T-helper 22 cell (primary cell): ENCODE data around the gene S100A5.

Source experiments
- DNase-seq: peaks from one replicate; pipeline ENCODE4 v3.0.0-alpha.2; 2020; ENCODE audit warnings: low read depth

The S100A5 gene

DNA sequence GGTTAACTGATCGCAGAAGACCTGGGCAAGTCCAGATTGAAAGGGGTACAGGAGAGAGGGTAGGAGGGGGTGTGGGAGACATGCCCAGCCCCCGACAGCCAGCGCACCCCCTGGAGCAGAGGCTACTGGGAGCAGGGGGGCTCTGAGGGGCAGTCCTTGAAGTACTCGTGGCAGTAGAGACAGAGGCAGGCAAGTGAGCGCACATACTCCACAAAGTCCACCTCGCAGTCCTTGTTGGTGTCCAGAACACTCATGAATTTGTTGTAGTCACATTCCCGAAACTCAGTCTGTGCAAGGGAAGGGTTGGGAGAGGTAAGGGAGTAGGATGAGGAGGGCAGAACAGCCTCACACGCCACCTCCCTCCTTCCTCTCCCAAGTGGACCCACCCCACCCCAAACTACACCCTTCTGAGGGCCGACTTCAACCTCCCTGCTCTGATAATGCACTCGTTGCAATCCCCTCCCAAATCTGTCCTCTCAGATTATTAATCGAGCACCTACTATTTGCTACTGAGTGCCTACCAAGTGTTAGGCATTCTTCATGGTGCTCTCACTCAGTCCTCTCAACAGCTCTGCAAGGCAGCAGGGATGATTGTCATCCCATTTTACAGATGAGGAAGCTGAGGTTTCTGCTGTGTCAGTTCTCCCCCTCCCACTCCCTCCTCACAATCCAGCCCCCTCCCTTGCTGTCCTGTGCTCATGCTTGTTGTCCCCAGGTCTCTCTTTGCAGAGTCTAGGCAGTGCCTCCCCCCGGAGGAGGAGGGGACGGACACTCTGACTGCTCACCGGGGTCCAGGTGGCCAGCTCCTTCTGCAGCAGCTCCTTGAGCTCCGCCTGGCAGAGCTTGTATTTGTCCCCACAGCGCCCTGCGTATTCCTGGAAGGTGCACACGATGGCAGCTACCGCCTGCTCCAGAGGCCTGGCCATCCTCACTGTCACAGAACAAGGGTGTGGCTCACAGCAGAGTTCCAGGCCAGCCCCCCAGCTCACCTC, 7.1 kb upstream of the S100A5 start:
- DNase-seq, result no peak

DNA sequence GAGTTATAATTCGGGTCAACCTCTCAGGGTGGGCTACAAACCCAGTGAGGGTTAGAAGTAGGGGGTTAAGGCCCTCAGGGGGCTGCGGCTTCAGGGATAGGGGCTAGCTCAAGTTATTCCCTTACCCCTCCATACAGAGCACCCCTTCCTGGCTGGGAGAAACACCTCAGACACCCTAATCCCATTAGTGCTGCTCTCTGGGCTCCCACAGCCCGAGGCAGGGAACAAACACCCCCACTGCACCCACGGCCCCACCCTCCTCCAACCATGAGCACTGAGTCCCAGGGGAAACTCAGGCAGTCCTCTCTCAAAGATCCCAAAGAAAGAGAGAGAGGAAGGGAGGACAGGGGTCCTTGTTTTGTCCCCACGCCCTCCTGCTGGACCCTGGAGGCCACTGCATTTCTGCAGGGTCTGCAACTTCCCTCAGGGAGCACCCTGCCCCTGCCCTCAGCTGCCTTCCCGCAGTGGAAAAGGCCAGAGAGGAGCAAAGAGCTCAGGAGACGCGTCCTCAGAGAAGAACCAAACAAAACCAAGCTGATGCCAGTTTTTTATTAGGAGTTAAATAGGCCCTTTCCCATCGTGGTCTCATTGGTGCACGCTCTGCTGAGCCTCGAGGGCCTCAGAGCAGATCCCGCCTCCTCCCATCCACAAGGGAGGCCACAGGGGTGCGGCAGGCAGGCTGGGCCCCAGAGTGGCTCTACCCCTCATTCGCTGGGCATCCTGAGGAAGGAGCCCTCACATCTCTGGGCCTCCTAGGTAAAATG, 6.2 kb upstream of the S100A5 start:
- DNase-seq, result no peak

DNA sequence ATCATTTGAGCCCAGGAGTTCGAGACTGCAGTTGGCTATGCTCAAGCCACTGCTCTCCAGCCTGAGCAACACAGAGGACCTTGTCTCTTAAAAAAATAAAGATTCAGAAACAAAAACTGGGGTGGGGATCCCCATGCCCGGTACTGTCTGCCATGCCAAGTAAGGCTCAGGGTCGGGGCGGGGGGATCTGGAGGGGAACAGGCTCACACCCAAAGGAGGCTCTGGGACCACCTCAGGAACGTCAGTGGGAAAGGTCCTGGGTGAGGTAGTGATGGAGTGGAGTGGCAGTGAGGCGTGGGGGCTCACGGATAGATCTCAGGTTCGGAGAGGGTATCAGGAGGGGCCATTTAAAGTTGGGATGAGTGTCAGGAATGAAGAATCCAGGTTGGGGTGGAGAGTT, 5.6 kb upstream of the S100A5 start:
- DNase-seq, result no peak

DNA sequence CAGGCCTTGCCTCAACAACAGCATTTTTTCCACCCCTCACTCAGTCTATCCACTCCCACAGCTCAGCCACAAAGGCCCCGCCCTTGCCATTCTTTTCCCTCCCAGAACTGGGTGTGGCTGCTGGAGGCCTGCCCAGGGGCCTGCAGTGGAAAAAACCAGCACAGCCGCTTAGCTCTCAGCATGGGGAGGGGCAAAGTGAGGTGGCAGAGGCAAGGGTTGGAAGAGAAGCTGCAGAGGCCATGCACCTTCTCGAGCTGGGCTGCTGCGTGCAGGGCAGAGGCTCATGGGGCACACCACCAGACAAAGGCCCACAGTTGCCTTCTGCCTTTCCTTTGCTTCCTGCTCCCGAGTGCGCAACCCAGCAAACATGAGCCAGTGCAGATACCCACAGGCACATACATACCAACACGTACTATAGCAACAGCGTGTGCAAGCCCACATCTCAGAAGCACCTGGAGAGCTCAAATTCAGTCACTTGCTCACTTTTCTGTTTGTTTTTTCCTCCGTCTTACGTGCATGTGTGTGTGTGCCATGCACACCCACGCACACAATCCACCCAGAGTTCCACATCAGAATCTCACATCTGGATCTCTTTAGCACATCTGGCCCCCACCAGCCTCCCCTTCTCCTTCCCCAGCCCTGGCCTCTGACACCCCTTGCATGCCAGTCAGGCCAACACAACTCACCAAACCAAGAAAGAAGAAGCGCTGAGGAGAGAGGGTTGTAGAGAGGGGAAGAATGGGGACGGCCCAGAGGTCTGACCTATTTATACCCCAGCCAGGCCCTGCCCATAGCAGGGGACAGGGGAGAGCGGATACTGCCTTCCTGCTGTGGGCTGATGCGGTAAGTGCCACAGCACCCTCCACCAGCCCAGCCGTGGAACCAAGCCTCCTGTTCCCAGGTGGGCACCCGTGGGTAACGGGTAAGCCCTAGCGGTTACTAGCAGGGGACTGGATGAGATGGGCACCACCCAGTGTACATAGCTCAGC, 4.6 kb upstream of the S100A5 start, which contains the start of gene S100A4:
Gene S100A4, minus strand, starts transcription at position 740 of the 989 bp plus-strand sequence. CDS start 1,012 bp downstream, outside the sequence.
- peak; percentile 79 for DNase-seq

DNA sequence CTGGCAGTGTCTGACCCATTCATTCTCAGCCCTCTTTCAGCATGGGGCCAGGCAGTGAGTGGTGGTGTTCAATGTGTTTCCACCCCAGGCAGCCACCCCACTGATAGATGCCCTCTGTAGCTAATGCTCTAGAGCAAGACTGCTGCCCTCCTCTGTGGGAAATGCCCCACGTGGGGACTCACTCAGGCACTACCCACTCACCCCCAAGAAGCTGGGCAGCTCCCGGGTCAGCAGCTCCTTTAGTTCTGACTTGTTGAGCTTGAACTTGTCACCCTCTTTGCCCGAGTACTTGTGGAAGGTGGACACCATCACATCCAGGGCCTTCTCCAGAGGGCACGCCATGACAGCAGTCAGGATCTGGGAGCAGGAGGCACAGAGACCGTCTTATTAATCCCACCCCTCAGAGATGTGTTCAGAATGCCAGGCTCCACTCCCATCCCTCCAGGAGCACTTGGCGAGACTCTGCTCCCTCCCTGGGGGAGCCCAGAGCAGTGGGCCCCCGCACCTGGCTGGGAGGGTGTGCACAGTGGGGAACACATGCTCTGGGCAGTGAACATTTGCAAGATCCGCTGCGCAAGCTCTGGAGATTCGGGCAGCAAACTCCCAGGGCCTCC, 3.8 kb upstream of the S100A5 start:
- DNase-seq, result no peak

DNA sequence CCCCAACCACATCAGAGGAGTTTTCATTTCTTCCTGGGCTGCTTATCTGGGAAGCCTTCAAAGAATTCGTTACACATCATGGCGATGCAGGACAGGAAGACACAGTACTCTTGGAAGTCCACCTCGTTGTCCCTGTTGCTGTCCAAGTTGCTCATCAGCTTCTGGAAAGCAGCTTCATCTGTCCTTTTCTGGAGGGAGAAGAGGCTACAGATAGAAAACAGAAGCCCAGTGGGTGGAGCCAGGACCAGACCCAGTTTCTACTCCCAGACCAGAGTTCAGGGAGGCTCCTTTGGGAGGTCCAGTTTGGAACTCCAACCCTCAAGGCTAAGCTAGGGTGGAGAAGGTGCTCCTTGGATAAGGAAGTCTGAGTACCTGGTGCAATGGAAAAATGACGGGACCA, 3.0 kb upstream of the S100A5 start:
- DNase-seq, result no peak

DNA sequence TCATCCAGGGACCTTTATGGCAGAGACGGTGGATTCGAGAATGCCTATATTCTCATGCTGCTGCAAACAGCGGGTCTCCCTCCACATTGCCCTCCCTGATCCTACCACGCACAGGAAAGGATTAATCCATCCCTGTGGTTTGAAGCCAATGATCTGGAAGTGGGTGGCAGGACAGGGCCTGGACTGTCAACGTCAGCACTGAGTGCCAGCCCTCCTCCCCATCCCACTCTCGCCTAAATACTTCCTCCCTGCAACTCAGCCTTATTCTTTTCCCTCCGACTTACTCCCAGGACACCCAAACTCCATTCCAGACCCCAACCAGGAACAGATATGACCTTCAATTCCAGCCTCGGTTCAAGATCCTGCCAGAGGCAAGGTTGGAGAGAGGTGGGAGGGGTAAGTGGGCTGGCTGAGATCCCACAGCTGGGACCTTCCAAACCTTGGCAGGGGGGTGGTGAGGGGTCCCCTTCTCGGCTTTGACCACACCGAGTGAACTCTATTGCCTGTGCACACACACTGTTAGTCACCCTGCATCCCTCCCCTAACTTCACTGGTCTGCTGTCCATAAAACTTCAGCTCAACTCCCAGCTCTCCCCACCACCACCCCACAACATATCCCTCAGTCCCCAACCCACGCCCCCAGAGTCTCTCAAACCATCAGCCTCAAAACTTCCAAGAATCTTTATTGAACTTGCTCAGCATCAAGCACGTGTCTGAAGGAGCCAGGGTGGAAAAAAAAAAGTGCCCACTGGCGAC, 2.4 kb upstream of the S100A5 start:
- no peak for DNase-seq

DNA sequence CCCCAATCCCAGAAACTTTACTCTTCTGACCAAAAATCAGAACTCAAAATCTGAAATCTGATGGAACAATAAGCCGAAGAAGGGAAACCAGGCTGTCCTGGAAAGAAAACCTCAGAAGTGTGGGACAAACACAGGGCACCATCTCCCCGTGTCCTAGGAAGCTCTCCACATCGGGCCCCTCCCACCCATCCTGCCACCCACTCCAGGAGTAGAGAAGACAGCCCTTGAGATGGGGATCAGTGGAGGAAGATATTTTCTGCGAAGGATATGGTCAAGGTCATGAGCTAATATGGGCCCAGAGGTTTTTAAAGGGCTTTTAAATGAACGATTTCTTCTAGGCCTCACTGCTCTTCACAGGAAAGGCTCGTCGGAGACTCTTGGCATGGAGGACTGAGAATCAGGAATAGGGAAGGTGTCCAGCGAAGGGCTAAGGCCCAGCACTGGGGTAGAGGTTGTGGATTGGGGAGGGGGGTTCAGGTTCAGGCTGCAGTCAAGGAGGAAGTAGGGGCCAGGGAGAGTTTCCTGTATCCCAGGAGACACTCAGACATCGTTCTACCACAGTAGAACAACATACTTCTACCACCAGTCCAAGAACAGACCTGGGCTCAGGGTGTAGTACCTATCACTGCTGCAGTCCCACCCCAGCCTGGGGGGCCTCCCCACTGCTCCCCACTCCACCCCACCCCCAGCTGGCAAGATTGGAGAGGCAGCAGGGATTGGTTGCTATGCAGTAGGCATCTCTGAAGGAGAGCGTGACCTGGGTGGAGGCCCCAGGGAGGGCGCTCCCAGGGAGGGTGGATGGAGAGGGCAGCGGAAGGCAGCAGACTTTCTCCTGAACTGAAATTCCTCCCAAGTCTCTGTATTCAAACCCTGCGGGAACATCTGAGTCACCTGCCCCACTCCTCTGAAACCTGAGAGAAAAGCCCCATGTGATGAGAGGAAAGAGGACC, 1.2 kb upstream of the S100A5 start:
- DNase-seq, result no peak

DNA sequence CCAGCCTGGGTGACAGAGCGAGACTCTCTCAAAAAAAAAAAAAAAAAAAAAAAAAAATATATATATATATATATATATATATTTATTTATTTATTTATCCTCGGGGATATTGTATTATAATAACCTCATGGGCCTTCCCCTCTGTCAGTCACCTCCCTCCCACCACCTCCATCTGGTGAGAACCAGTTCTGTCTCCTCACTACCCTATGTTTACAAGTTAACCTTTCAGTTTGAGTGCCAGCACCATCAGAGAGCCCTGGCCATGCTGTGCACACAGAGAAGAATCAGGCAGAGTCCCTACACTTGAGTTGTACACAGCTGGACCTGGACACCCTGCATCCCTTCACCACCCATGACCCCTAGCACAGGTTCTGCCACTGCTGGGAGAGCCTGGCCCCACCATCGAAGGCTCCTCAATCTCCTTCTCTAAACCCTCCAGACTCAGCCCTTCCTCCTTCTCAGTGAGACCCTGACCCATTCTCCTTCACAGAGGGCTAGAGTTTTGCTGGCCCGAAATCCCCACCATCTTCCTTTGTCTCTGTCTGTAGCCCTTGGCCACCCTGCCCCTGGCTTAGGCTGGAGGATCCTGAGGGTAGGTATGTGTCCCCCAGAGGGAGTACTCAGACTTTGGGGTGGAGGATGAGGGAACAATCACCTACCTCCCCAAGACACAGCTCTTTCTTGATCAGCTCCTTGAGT, 1.2 kb downstream of the S100A5 start:
- no peak for DNase-seq

DNA sequence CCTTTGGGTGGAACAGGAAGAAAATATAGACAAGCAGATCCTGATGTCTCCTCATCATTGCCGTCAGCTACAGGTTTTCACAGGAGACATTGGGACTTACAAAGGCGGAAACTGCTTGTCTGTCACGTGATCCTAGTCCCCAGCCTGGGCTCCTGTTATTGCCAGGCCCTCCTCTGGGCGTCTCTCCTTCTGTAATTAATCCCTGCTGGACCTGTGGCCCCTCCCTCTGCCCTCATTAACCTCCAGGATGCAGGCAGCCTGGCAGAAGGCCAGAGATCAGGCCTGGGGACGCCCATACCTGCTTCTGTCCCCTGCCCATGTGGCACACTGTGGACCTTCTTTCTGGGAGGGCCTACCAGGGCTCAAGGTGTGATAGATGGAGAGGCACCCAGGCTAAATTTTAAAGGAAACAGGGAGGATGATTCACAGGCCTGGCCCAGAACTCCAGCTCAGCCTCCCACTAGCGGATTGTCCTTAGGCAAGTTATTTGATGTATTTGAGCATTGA, 2.4 kb downstream of the S100A5 start:
- DNase-seq, result no peak

DNA sequence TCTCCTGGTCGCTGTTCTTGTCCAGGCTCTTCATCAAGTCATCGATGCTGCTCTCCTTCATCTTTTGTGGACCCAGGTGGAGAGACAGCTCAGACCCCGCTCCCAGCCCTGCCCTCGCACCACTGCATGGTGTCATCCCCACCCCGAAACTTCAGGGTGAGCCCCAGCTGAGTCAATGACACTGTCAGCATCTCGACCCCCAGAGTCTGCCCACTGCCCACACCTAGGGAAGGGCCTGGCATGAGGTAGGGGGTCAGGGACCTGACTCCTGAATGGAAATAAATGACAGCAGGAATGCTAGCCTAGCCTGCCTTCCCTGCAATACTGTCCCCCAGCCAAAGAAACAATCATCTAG, 3.4 kb downstream of the S100A5 start:
- no peak for DNase-seq

DNA sequence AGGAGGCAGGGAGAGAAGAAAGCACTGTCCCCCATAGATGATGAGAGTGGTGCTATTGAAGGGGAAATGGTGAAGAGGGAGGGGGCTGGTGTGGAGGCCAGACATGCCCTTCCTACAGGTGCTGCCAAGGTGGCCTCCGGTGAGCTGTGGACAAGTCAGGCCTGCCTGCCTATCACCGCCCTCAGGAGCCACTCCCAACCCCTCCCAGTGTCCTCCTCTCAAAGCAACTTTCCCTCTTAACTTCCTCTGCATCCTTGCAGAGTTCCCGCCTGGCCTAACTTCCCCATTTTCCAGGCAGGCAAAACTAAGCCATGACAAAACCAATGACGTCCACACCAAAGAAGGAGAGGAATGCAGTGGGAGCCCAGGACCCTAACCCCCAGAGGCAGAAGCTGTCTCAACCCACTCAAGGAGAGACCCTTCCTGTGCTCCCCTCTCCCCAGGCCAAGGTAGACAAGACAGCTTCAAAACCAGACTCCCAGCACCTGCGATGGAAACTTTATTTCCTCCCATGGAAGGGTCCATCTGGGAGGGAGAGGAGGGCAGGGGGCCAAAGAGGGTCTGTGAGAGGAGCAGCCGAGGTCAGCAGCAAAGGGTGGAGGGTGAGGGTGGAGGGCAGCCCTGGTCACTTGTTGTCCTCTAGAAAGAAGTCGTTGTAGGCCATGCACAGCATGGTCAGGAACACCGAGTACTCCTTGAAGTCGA, 3.9 kb downstream of the S100A5 start:
- DNase-seq, result no peak

DNA sequence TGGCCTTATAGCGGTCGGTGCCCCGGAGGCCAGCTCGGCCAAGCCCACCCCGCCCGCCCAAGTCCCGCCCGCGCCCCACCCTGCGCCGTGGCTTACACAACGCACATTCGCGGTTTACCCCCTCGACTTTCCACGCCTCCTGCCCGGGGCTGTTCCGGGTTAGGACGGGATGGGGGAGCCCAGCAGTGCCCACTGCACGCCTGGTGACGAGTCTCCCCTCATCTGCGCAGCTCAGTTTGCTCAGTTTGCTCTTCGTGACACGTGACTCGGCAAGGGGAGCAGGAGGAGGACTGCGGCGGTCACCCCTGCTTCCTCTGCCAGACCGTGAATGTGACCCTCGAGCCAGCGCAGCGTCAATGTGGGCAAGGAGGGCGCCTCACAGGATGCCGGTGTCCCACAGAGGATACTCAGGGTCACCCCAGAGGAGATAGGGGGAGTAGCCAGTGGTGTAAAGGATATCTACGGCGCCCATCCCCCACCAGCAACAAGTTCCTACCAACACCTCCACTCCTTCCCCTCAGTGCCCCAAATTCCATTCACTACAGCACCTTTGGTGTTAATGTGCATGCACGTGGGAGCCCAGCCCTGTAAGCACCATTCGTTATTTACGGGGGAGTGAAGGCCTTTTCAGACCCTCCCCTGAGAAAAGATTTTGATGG, 4.6 kb downstream of the S100A5 start:
- DNase-seq, result peak; percentile 80

DNA sequence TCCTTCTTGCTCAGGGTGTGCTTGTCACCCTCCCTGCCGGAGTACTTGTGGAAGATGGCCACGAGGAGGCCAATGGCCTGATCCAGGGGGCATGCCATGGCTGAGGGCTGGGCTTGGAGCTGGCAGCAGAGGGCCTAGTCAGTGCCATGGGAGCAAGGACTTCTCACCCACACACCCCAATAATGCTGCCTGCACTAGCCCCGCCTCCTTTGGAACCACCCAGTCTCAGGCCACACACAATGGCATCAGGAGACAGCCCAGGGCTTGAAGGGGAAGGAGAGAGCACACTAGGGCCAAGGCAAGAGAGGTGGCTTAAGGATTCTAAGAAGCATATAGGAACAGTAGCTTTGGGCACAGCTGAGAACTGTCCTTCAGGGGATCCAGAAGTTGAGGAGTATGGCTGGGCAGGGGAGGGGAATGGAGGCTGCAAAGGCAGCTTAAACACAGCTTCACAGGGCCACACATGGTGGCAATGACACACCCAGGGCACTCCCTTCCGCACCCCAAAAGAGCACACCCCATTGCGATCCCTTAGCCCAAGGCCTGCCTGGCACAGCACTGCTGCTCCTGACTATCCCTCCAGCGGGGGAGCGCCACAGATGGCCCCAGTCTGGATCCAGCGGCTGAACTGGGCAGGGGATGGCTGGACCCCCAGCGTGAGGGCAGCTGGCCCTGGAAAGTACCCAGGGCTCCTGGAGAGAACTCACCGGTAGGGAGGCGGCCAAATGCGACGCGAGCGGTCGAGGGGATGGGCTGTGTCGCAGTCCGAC, 5.3 kb downstream of the S100A5 start, which contains the start of gene S100A6:
Gene S100A6, minus strand, starts transcription at position 750 of the 770 bp plus-strand sequence. Its CDS starts 652 bp downstream, at position 98.
- DNase-seq, result peak; percentile 29

DNA sequence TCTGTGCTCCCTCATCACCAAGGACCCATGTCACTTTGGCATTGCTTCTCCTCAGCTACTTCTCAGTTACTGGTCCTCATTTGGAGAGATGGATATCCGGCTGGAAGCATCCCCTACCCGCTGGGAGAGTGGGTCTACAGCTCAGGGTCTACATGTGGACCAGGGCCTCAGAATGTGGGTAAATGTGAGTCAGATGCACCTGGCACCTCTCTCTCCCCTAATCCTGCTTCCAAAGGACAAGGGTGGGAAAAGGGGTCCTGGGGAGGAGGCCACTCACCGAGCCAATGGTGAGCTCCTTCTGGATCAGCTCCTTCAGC, 5.9 kb downstream of the S100A5 start:
- no peak for DNase-seq

DNA sequence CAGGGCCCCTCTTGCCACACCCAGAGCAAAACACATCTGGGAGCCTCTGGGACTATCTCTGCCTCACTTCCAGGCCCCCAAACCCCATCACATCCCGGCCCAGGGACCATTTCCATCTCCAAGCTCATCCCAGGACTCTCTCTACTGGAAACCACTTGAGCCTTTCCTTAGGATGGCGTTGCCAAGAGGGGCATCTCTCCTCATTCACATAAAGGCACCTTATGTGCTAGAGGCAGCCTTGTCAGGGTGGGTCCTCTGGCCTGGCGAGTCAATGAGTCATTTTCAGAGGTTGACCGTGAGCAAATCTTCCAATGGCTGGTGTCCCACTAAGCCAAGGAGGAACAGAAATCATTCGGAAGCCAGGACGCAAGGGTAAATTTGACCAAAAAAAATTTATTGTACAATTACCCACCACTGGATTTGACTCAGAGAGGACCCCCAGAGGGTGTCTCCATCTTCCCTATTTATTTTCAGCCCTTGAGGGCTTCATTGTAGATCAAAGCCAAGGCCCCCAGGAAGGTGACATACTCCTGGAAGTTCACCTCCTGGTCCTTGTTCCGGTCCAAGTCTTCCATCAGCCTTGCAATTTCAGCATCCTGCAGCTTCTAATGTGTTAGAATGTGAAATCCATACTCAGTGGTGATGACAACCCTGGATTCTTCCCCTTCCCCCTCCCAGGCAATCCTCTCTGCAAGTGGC, 6.4 kb downstream of the S100A5 start:
- no peak for DNase-seq
